Activated CD4-positive, CD25-positive, alpha-beta regulatory T cell (primary cell): ENCODE measurements around the gene MYO15B.

Source experiments
- DNase-seq, 4 experiments: peaks; one replicate each; lab custom pipeline; 2025; lab: John Stamatoyannopoulos, UW

MYO15B gene

GRCh38 chr17:75587675-75588595, at the start of gene MYO15B:
TSS of gene MYO15B (plus strand) at chr17:75587800. CDS start at chr17:75588058, 258 bp downstream.
- DNase-seq: peak; percentile 28 to 46 (median 40)

DNA sequence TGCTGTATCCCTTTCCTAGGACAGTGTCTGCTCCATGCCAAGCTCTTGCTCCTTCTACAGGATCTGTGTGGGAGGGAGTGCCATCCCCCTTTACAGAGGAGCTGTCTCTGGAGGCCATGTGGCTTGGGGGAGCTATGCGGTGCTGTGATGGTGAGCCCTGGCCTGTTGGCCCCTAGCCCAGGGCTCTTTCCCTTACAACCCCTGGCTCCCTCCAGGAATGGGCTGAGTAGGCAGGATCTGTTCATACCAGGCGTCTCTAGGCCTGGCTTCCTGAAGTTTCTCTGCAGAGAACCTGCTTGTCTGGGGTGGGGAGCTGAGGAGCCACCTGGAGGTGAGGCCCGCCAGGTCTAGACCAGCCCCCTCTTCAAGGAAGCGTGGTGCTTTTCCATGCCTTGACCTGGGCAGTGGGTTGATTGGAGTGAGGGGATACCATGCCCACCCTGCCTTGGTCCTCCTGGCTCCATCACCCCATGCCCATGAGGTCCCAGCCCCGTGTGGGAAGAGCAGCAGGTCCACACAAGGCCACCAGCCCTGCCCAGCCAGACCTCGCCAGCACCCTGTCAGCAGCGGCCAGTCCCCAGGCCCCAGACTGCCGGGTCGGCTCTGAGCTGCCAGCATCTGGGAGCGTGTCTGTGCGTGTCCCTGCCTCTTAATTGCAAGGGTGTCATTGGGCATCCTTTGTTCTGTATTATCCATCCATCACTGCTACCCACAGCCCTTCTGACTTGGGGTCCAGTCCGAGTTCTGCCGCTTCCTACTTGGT, 47.5 kb upstream of the MYO15B start:
- no peak for DNase-seq

DNA sequence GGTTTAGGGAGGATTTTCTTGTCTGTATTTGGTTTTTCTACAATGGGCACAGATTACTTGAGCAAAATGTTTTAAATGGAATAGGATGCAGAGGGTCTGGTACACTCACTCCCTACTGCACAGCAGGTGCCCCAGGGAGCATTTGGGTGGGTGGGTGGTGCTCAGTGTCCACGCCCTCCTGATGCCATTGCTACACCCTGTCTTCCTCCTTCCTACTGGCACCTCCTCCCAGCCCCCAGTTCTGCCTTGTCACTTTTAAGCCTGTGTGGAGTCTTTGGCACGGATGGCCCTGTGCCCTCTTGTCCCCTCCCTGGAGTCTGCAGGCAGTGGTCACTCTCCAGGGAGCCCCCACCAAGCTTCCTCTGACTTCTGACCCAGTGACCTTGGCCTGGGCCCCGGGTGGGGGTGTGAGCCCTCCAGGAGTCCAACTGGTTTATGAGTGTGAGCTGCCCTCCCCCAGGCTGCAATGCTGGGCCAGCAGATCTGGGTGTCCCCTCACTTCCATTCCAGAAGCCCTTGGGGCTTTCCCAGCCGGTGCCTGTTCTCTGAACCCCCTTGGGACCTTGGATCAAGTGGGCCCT, 46.6 kb upstream of the MYO15B start:
- DNase-seq: no peak

GRCh38 chr17:75542229-75542628, 45.4 kb upstream of the MYO15B start:
- DNase-seq: no peak

DNA sequence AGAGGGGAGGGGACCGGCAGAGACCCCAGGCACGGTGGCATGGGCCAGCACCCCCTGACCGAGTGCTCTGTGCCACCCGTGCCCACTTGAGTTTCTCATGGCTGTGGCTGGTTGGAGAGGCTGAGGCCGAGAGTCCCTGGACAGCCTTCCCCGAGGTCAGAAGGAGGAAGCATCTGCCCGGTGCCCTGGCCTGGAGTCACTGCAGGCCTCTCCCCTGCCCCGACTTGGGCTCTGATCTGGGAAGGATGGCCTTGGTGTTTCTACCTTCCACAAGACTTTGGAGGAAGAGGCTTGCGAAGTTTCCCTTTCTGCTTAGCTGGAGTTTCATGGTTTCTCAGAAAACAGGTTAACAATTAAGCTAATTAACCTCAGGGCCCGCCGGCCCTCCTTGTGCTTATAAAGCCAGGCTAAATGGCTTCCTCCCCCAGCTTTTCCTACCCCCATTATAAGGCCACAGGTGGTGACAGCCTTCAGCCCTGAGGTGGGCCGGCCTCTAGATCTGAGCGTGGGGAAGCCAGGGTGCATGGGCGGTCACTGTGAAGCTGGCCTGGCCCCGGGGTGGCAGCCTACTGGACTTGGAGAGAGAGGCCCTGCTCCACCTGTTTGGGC, 44.8 kb upstream of the MYO15B start:
- DNase-seq: no peak

DNA sequence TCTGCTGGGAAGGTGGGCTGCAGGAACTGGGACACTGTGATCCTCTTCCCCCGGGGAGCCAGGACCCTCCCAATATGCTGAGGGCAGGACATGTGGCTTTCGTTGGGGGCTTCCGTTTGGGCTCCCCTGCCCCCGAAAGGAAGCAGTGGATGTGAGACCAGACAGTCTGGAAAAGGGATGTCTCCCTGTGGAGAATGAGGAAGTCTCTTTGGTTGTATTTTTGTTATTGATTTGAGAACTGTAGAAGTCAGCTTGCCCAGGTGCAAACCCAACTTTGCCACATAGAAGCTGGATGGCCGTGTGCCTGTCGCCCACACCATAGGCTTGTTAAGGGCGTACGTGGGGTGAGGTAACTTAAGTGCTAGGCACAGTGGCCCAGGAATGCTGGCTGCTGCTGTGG, 43.4 kb upstream of the MYO15B start:
- no peak for DNase-seq

GRCh38 chr17:75546181-75546580, 41.4 kb upstream of the MYO15B start:
- DNase-seq: no peak

DNA sequence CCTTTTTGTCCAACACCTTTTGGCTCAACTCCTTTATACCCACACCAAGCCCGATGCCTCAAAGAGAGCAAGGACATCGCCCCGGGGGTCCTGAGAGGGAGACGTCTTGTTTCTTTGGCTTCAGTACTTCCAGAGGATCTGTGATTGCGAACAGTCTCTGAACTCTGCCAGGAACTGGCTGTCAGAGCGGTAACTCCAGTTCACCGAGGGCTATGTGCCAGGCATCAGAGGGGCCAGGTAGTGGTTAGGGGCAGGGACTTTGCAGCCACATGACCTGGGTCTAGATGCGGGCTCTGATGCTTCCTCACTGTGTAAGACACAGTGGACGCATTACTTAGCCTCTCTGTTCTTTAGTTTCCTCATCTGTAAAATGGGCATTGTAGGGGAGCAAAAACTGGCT, 40.5 kb upstream of the MYO15B start:
- DNase-seq: no peak

DNA sequence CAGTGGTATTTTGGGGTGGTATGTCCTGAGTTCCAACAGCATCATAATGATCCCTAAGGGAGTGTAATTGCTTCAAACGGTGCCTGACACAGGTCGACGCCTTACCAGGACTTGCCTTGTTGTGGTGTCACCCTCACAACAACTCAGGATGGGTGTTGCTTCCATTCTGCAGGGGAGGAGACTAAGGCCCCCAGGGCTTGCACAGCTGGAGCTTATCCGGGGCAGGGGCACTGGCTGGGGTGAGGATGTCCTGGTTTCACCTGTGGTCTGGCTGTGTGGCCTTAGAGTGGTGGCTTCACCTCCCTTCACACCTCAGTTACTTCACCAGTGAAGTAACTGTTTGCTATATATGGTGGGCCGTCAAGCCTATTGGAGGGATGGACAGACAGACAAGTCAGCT, 38.8 kb upstream of the MYO15B start:
- DNase-seq: no peak

GRCh38 chr17:75549246-75550138, 38.1 kb upstream of the MYO15B start:
- DNase-seq: no peak

DNA sequence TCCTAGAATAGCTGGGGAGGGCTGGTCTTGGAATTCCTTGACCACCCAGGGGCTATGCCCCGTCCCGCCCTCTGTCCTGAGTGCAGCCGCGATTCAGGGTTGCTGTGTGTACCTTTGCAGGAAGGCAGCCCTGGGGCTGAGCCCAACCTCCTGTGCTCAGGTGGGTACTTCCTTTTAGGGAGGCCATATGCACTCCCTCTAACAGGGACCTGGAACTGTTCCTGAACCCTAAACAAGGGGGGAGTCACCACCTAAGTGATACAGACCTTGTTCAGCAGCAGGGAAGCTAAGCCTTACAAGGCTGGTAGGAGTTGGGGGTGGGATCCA, 37.5 kb upstream of the MYO15B start:
- no peak for DNase-seq

DNA sequence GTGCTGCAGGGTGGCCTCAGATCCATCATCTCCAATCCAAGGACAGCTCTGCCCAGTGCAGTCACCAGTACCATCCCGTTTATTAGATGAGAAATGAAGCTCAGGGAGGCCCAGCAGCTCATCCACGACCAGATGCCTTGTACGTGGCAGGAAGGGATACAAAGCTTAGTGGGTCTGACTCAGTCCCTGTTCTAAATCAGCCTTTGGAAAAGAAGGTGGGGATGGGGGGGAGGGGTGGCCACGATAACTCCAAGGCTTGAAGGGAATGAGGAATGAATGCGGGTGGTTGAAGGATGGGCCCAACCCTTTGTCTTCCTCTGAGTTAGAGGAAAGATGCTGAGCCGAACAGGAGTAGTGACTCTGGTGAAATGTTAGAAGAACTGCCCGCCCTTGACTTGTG, 36.3 kb upstream of the MYO15B start:
- no peak for DNase-seq

GRCh38 chr17:75552425-75553294, 34.9 kb upstream of the MYO15B start:
- no peak for DNase-seq

GRCh38 chr17:75553295-75554110, 34.1 kb upstream of the MYO15B start:
- no peak for DNase-seq

- DNase-seq: no peak
These were observed 31.9 kb upstream of the MYO15B start for GRCh38 chr17:75555679-75556153.

- DNase-seq: no peak
These were observed 30.3 kb upstream of the MYO15B start for GRCh38 chr17:75557075-75557851.

- DNase-seq: no peak
These were observed 29.5 kb upstream of the MYO15B start for GRCh38 chr17:75557852-75558665.
